Retinal pigment epithelial cell (primary cell): ENCODE data around the gene DSCAML1.

Experiments used
- DNase-seq: peaks from one replicate; pipeline ENCODE4 v3.0.0-alpha.2; 2010; ENCODE audit warnings: low read depth
- H3K4me3 ChIP-seq: 2 replicates; pipeline ENCODE4 v1.5.1; 2011; ENCODE audit warnings: mild to moderate bottlenecking, low read length, control low read depth, moderate library complexity
- CTCF ChIP-seq: conservative IDR thresholded peaks from 2 replicates; pipeline ENCODE4 v1.5.1; 2011; ENCODE audit warnings: low read depth, low read length, control low read depth, inconsistent platforms

Gene DSCAML1

GRCh38 chr11:117752721-117753237, 44.2 kb downstream of the DSCAML1 start:
- no peak overlapping the region for H3K4me3 ChIP-seq
- no peak for TF ChIP-seq CTCF
- DNase-seq: no peak

GRCh38 chr11:117752071-117752470, 44.9 kb downstream of the DSCAML1 start:
- no peak for TF ChIP-seq CTCF
- H3K4me3 ChIP-seq: no peak overlapping the region

GRCh38 chr11:117750916-117751662, 45.9 kb downstream of the DSCAML1 start:
- H3K4me3 ChIP-seq: no peak overlapping the region
- no peak for TF ChIP-seq CTCF
- DNase-seq: no peak

More at GRCh38 chr11:117752071-117752470, 44.9 kb downstream of the DSCAML1 start:
- DNase-seq: no peak

GRCh38 chr11:117750357-117750756, 46.7 kb downstream of the DSCAML1 start:
- DNase-seq: no peak
- no peak for TF ChIP-seq CTCF
- H3K4me3 ChIP-seq: no peak overlapping the region

- DNase-seq: no peak
- TF ChIP-seq CTCF: no peak
- H3K4me3 ChIP-seq: no peak overlapping the region
Measured at GRCh38 chr11:117749541-117749910, 47.5 kb downstream of the DSCAML1 start.

- DNase-seq: no peak
- no peak overlapping the region for H3K4me3 ChIP-seq
- TF ChIP-seq CTCF: no peak
Measured at GRCh38 chr11:117748771-117749540, 48.1 kb downstream of the DSCAML1 start.
